B cell (primary cell): ENCODE data around the gene TTLL10. TPM values are rescaled to one million over a fixed set of nuclear protein-coding genes. Genes with fewer than 3 reads are reported as not detected.

Experiments
- ATAC-seq: fragments of 200-7000 bp; cut with Tn5 transposase; one replicate; pipeline ENCODE4 v1.10.0; 2021; ENCODE audit warnings: low read depth, mild to moderate bottlenecking, moderate number of reproducible peaks, moderate library complexity
- CTCF ChIA-PET: fragments of 350-600 bp; sonication (Branson Sonifier 250); formaldehyde crosslinking; loops from one replicate; lab custom pipeline; 2021; ENCODE audit warnings: antibody characterized with exemption, inconsistent platforms; lab: Charles Lee
- POLR2A ChIA-PET: fragments of 350-600 bp; sonication (Branson Sonifier 250); formaldehyde crosslinking; loops from one replicate; lab custom pipeline; 2021; ENCODE audit warnings: antibody characterized with exemption; lab: Charles Lee
- DNase-seq: peaks from one replicate; pipeline ENCODE4 v3.0.0; 2013
- H2AFZ ChIP-seq: 2 replicates; pipeline ENCODE4 v1.6.1; 2012; ENCODE audit warnings: mild to moderate bottlenecking, low read depth, low read length; ENCODE audit not compliant: insufficient read depth, poor library complexity, severe bottlenecking
- H3K27ac ChIP-seq, 2 donors: 1 replicate in 1 of 2; 2 replicates in 1 of 2; pipeline ENCODE4 v1.5.1; 2012 to 2013; ENCODE audit warnings: low read length in 2 of 2, mild to moderate bottlenecking in 2 of 2, moderate library complexity in 1 of 2
- H3K27me3 ChIP-seq, 4 experiments: fragments of 200-600 bp in 1 of 4; sonication (generic) in 1 of 4; replicated peaks in 1 of 4; 1 replicate in 2 of 4; 2 replicates in 2 of 4; pipeline versions ENCODE4 v1.6.1 to v1.7.0; 2013 to 2016; ENCODE audit warnings: low read length in 3 of 4, mild to moderate bottlenecking in 2 of 4, mixed read lengths in 1 of 4, moderate library complexity in 1 of 4; ENCODE audit not compliant: insufficient read depth in 4 of 4, control insufficient read depth in 3 of 4; ENCODE audit errors: control extremely low read depth in 1 of 4
- H3K36me3 ChIP-seq, 2 experiments: replicated peaks in 1 of 2; 1 replicate in 1 of 2; 2 replicates in 1 of 2; pipeline versions ENCODE4 v1.6.1 to v1.7.1; 2013; ENCODE audit warnings: low read length in 1 of 2; ENCODE audit not compliant: insufficient read depth in 2 of 2, control insufficient read depth in 1 of 2; ENCODE audit errors: control extremely low read depth in 1 of 2, extremely low read depth in 1 of 2
- H3K4me1 ChIP-seq, 2 donors: fragments of 200-600 bp in 1 of 2; sonication (generic) in 1 of 2; 1 replicate in 1 of 2; 2 replicates in 1 of 2; pipeline versions ENCODE4 v1.5.1 to v1.6.1; 2013 to 2017; ENCODE audit warnings: low read length in 2 of 2; ENCODE audit not compliant: control insufficient read depth in 2 of 2, insufficient read depth in 2 of 2
- H3K4me2 ChIP-seq: replicated peaks from 2 replicates; pipeline ENCODE3; 2012; ENCODE audit warnings: mild to moderate bottlenecking, low read depth, low read length; ENCODE audit not compliant: poor library complexity, severe bottlenecking
- H3K4me3 ChIP-seq, 5 experiments: fragments of 200-600 bp in 1 of 5; sonication (generic) in 1 of 5; 1 replicate in 3 of 5; 2 replicates in 2 of 5; pipeline versions ENCODE4 v1.5.1 to v1.7.0; 2011 to 2016; ENCODE audit warnings: low read length in 4 of 5, mild to moderate bottlenecking in 4 of 5, low read depth in 2 of 5, control low read depth in 1 of 5, moderate library complexity in 1 of 5; ENCODE audit not compliant: insufficient read depth in 1 of 5; ENCODE audit errors: control extremely low read depth in 1 of 5, extremely low read depth in 1 of 5
- H3K79me2 ChIP-seq: fragments of 200-600 bp; sonication (generic); one replicate; pipeline ENCODE4 v1.6.0; 2016; ENCODE audit warnings: low read length; ENCODE audit not compliant: control insufficient read depth, insufficient read depth
- H3K9ac ChIP-seq: fragments of 200-600 bp; sonication (generic); 2 replicates; pipeline ENCODE4 v1.6.1; 2017; ENCODE audit warnings: mild to moderate bottlenecking, low read length, moderate library complexity
- H3K9me3 ChIP-seq, 3 donors: one replicate each; pipeline versions ENCODE4 v1.6.1 to v1.7.1; 2013; ENCODE audit warnings: low read length in 2 of 3; ENCODE audit not compliant: control insufficient read depth in 2 of 3, insufficient read depth in 1 of 3; ENCODE audit errors: control extremely low read depth in 1 of 3
- H4K20me1 ChIP-seq: 2 replicates; pipeline ENCODE4 v1.6.0; 2012; ENCODE audit warnings: mild to moderate bottlenecking, low read length; ENCODE audit not compliant: insufficient read depth, control insufficient read depth, poor library complexity, severe bottlenecking
- H3K27ac Mint-ChIP-seq: one replicate; pipeline ENCODE4 v1.8.0; 2021; ENCODE audit warnings: mixed read lengths
- H3K27me3 Mint-ChIP-seq: one replicate; pipeline ENCODE4 v1.8.0; 2021; ENCODE audit warnings: mixed read lengths
- H3K4me1 Mint-ChIP-seq: one replicate; pipeline ENCODE4 v1.8.0; 2021; ENCODE audit warnings: mixed read lengths
- H3K4me3 Mint-ChIP-seq: one replicate; pipeline ENCODE4 v1.8.0; 2021; ENCODE audit warnings: mixed read lengths
- H3K9me3 Mint-ChIP-seq: one replicate; pipeline ENCODE4 v1.8.0; 2022; ENCODE audit warnings: mixed read lengths; ENCODE audit not compliant: insufficient read depth
- EZH2 ChIP-seq: IDR thresholded peaks from 2 replicates; pipeline ENCODE4 v1.6.1; 2012; ENCODE audit warnings: borderline replicate concordance, low read depth, mild to moderate bottlenecking, moderate library complexity, low read length; ENCODE audit not compliant: insufficient read depth, poor library complexity, severe bottlenecking
- WGBS: methylation state at CpG from one replicate; pipeline ENCODE4 v1.1.5; 2013; ENCODE audit warnings: missing lambda C conversion rate; ENCODE audit not compliant: insufficient coverage; 5-methylcytosine and 5-hydroxymethylcytosine counted together
- intact Hi-C: fragments of 100-400 bp; cut with micrococcal nuclease; formaldehyde crosslinking; loops from one replicate; pipeline ENCODE4 v1.10.0; 2022
- polyA plus RNA-seq: library from polyadenylated mRNA; depleted of rRNA; stranded (reverse); fragments of >200 nt; gene quantifications from 2 replicates; pipeline ENCODE4 v1.2.3, GENCODE V29; 2012
- total RNA-seq, 2 donors: library from RNA; stranded (reverse); fragments of 120-200 nt in 1 of 2; gene quantifications; 1 replicate in 1 of 2; 2 replicates in 1 of 2; pipeline versions ENCODE4 v1.2.3 to v1.2.4, GENCODE V29; 2013 to 2022
- TF ChIP-seq, protein P1 (sequence below): fragments of 200-600 bp; IDR thresholded peaks from one replicate; pipeline ENCODE4 v1.8.0; 2022; ENCODE audit warnings: antibody characterized with exemption, mild to moderate bottlenecking

TTLL10 gene
- total and polyA plus RNA-seq, 2 donors (not counting 1 experiment from before 2014, with no cell fraction given), result 0.37 to 0.45 TPM

GRCh38 chr1:1234180-1234808 lies 60.6 kb downstream of the TTLL10 start:
- ATAC-seq (no peak), DNase-seq (no peak)
- intact Hi-C loops, result loop anchor here (5.0 to 10.0 kb wide), 2 partner anchors 73 to 199 kb away; partner anchors contain the start of genes ACAP3 and PUSL1
- Histone ChIP-seq H3K9me3 (peaks cover 0 to 5% (median 0%) of the 10 kb centered on the region in 3 donors), H3K36me3 (peaks cover 0 to 8% of the 10 kb centered on the region in 2 experiments), H3K9ac (no peak overlapping the region), H3K79me2 (peaks cover 47% of the 10 kb centered on the region), H3K27me3 (peaks cover 0 to 18% (median 6%) of the 10 kb centered on the region in 4 experiments), H2AFZ (no peak overlapping the region), H3K4me1 (peaks cover 38 to 43% of the 10 kb centered on the region in 2 donors), H4K20me1 (peaks cover 49% of the 10 kb centered on the region), H3K4me3 (no peak overlapping the region), H3K4me2 (no peak overlapping the region), H3K27ac (no peak overlapping the region)
- Mint-ChIP-seq H3K4me3 (peak overlapping the region; percentile 84), H3K27me3 (no peaks in the 10 kb centered on the region), H3K27ac (peak overlapping the region; percentile 15), H3K9me3 (no peaks in the 10 kb centered on the region), H3K4me1 (peaks cover 41% of the 10 kb centered on the region)
- CTCF ChIA-PET, result interaction anchor here (1.0 kb wide), 1 partner anchor 112 kb away, joined by 3 read pairs; no protein-coding TSS in a partner anchor
- POLR2A ChIA-PET, result no interaction called here
- TF ChIP-seq EZH2, result no peak
- TF ChIP-seq, protein P1, sequence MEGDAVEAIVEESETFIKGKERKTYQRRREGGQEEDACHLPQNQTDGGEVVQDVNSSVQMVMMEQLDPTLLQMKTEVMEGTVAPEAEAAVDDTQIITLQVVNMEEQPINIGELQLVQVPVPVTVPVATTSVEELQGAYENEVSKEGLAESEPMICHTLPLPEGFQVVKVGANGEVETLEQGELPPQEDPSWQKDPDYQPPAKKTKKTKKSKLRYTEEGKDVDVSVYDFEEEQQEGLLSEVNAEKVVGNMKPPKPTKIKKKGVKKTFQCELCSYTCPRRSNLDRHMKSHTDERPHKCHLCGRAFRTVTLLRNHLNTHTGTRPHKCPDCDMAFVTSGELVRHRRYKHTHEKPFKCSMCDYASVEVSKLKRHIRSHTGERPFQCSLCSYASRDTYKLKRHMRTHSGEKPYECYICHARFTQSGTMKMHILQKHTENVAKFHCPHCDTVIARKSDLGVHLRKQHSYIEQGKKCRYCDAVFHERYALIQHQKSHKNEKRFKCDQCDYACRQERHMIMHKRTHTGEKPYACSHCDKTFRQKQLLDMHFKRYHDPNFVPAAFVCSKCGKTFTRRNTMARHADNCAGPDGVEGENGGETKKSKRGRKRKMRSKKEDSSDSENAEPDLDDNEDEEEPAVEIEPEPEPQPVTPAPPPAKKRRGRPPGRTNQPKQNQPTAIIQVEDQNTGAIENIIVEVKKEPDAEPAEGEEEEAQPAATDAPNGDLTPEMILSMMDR, result no peak
- 97% methylated on average over 28 of the region's 28 CpGs for WGBS
